DOHH2 (cell line): ENCODE data around the gene KIF6.

Experiments used
- CTCF ChIP-seq: fragments of 200-600 bp; sonication (generic); IDR thresholded peaks from one replicate; pipeline ENCODE4 v1.5.1; 2014; ENCODE audit warnings: antibody characterized with exemption, mild to moderate bottlenecking, low read depth, low read length; ENCODE audit not compliant: poor library complexity, severe bottlenecking
- EZH2phosphoT487 ChIP-seq: fragments of 200-600 bp; sonication (generic); IDR thresholded peaks from 2 replicates; pipeline ENCODE4 v1.6.1; 2017; ENCODE audit warnings: borderline replicate concordance, mild to moderate bottlenecking, antibody characterized with exemption, low read length, moderate library complexity, mixed read lengths

- TF ChIP-seq CTCF (no peak), EZH2phosphoT487 (no peak)
These were observed 110.7 kb downstream of the KIF6 start for GRCh38 chr6:39614393-39614950.
